Neural cell (in vitro differentiated cells): ENCODE results near the gene TCEAL8.

Experiments used
- EP300 ChIP-seq: fragments of 450-650 bp; conservative IDR thresholded peaks from 2 replicates; pipeline ENCODE4 v1.6.1; 2014; ENCODE audit warnings: antibody characterized with exemption, mild to moderate bottlenecking, moderate library complexity; ENCODE audit not compliant: poor library complexity, severe bottlenecking
- EZH2 ChIP-seq: fragments of 200-600, 300-800 bp; shearing (Covaris generic), sonication (generic); IDR thresholded peaks from 2 replicates; pipeline ENCODE4 v1.6.1; 2014; ENCODE audit warnings: antibody characterized with exemption, low read length, borderline replicate concordance, mild to moderate bottlenecking; ENCODE audit not compliant: insufficient read depth, poor library complexity, severe bottlenecking
- POLR2AphosphoS5 ChIP-seq: IDR thresholded peaks from 2 replicates; pipeline ENCODE4 v1.6.1; 2012
- RAD21 ChIP-seq: fragments of 450-650 bp; conservative IDR thresholded peaks from 2 replicates; pipeline ENCODE4 v1.6.1; 2014; ENCODE audit warnings: antibody characterized with exemption, mild to moderate bottlenecking, moderate library complexity
- TF ChIP-seq, protein P1 (sequence below): fragments of 450-650 bp; IDR thresholded peaks from 2 replicates; pipeline ENCODE4 v1.5.1; 2014; ENCODE audit warnings: antibody characterized with exemption, mild to moderate bottlenecking, moderate library complexity; ENCODE audit not compliant: poor library complexity, severe bottlenecking
- TF ChIP-seq, protein P2 (sequence below): IDR thresholded peaks from 2 replicates; pipeline ENCODE4 v1.6.1; 2012; ENCODE audit warnings: borderline replicate concordance

DNA sequence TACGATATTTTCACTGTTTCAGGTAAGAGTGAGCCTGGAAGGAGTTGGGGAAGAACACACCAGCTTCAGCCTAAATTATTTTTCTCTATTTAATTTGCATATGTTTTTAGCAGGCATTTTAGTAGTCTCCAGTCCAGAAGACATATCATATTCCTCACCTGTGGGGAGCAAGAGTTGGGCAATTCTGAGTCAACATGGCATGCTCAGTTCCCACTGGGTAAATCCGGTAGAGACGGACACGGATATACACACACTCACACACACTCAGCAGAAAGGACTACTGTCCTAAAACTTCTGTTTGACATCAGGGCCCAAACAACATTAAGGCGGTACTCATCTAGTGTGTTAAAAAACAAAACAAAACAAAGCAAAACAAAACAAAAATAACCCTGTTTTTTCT lies 44.9 kb downstream of the TCEAL8 start:
- TF ChIP-seq EZH2 (no peak), POLR2AphosphoS5 (no peak), EP300 (no peak), RAD21 (no peak)
- TF ChIP-seq, protein P1, sequence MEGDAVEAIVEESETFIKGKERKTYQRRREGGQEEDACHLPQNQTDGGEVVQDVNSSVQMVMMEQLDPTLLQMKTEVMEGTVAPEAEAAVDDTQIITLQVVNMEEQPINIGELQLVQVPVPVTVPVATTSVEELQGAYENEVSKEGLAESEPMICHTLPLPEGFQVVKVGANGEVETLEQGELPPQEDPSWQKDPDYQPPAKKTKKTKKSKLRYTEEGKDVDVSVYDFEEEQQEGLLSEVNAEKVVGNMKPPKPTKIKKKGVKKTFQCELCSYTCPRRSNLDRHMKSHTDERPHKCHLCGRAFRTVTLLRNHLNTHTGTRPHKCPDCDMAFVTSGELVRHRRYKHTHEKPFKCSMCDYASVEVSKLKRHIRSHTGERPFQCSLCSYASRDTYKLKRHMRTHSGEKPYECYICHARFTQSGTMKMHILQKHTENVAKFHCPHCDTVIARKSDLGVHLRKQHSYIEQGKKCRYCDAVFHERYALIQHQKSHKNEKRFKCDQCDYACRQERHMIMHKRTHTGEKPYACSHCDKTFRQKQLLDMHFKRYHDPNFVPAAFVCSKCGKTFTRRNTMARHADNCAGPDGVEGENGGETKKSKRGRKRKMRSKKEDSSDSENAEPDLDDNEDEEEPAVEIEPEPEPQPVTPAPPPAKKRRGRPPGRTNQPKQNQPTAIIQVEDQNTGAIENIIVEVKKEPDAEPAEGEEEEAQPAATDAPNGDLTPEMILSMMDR, result no peak
- TF ChIP-seq, protein P2, sequence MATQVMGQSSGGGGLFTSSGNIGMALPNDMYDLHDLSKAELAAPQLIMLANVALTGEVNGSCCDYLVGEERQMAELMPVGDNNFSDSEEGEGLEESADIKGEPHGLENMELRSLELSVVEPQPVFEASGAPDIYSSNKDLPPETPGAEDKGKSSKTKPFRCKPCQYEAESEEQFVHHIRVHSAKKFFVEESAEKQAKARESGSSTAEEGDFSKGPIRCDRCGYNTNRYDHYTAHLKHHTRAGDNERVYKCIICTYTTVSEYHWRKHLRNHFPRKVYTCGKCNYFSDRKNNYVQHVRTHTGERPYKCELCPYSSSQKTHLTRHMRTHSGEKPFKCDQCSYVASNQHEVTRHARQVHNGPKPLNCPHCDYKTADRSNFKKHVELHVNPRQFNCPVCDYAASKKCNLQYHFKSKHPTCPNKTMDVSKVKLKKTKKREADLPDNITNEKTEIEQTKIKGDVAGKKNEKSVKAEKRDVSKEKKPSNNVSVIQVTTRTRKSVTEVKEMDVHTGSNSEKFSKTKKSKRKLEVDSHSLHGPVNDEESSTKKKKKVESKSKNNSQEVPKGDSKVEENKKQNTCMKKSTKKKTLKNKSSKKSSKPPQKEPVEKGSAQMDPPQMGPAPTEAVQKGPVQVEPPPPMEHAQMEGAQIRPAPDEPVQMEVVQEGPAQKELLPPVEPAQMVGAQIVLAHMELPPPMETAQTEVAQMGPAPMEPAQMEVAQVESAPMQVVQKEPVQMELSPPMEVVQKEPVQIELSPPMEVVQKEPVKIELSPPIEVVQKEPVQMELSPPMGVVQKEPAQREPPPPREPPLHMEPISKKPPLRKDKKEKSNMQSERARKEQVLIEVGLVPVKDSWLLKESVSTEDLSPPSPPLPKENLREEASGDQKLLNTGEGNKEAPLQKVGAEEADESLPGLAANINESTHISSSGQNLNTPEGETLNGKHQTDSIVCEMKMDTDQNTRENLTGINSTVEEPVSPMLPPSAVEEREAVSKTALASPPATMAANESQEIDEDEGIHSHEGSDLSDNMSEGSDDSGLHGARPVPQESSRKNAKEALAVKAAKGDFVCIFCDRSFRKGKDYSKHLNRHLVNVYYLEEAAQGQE, result no peak
